ENCODE measurements around the gene EMID1. TPM values are rescaled to one million over a fixed set of nuclear protein-coding genes. Genes with fewer than 3 reads are reported as not detected.

The EMID1 gene
- total and polyA plus RNA-seq, 10 donors, result 18.5 to 90.3 (median 61.2) TPM

GRCh38 chr22:29306835-29307595 lies 101.3 kb downstream of the EMID1 start:
- peak overlapping the region; percentile 51 to 89 (median 77) for H3K27ac ChIP-seq
- WGBS, 5 donors, result 14 to 51% (median 19%) methylated on average over 18 to 83 of the region's 83 CpGs
- intact Hi-C loops (cut with DNase I; ENCODE audit: low total_unique reads), result no loop called here
- no peaks in the 10 kb centered on the region for H3K9me3 ChIP-seq
- H3K27me3 ChIP-seq (replicated peaks in 1 of 7), result peaks cover 0 to 55% (median 16%) of the 10 kb centered on the region in 7 donors
- DNase-seq, result peak; percentile 86
- H3K36me3 ChIP-seq, result peaks cover 0 to 7% (median 0%) of the 10 kb centered on the region in 6 donors
- H3K4me3 ChIP-seq, result peak overlapping the region; percentile 60 to 89 (median 72)
- H3K4me1 ChIP-seq, result peaks cover 26 to 89% (median 71%) of the 10 kb centered on the region in 6 donors
- no peak for TF ChIP-seq POLR2A (IDR thresholded peaks at IDR 0.05)
- peak in 2 of 3 donors; percentile 61 to 70 for TF ChIP-seq POLR2AphosphoS5 (IDR thresholded peaks at IDR 0.05)

GRCh38 chr22:29307596-29308147 lies 102.0 kb downstream of the EMID1 start:
- H3K36me3 ChIP-seq, result peaks cover 0 to 10% (median 0%) of the 10 kb centered on the region in 6 donors
- no peaks in the 10 kb centered on the region for H3K9me3 ChIP-seq
- TF ChIP-seq CTCF (IDR thresholded peaks at IDR 0.05 in 8 of 11, conservative IDR thresholded peaks at IDR 0.05 in 3 of 11), result no peak
- TF ChIP-seq POLR2A (IDR thresholded peaks at IDR 0.05), result no peak
- no peak for TF ChIP-seq POLR2AphosphoS5 (IDR thresholded peaks at IDR 0.05)
- WGBS, 5 donors, result 68 to 82% (median 76%) methylated on average over 16 to 20 of the region's 20 CpGs
- peaks cover 26 to 89% (median 68%) of the 10 kb centered on the region in 6 donors for H3K4me1 ChIP-seq
- peak overlapping the region; percentile 60 to 89 (median 72) for H3K4me3 ChIP-seq
- peak overlapping the region; percentile 51 to 89 (median 77) for H3K27ac ChIP-seq
- intact Hi-C loops (cut with DNase I; ENCODE audit: low total_unique reads), result no loop called here
- peaks cover 0 to 61% (median 22%) of the 10 kb centered on the region in 7 donors for H3K27me3 ChIP-seq (replicated peaks in 1 of 7)
- no peak for DNase-seq

GRCh38 chr22:29308148-29308790 lies 102.6 kb downstream of the EMID1 start:
- H3K4me3 ChIP-seq, result peak overlapping the region in 6 of 8 donors; percentile 6 to 89 (median 72)
- H3K36me3 ChIP-seq, result peaks cover 0 to 10% (median 0%) of the 10 kb centered on the region in 6 donors
- DNase-seq, result no peak
- peaks cover 26 to 89% (median 65%) of the 10 kb centered on the region in 6 donors for H3K4me1 ChIP-seq
- no peaks in the 10 kb centered on the region for H3K9me3 ChIP-seq
- WGBS, 5 donors, result 59 to 87% (median 80%) methylated on average over 4 to 50 of the region's 50 CpGs
- peak overlapping the region in 6 of 8 donors; percentile 5 to 89 (median 82) for H3K27ac ChIP-seq
- H3K27me3 ChIP-seq (replicated peaks in 1 of 7), result peaks cover 0 to 67% (median 26%) of the 10 kb centered on the region in 7 donors
- intact Hi-C loops (cut with DNase I; ENCODE audit: low total_unique reads), result no loop called here
- TF ChIP-seq POLR2A (IDR thresholded peaks at IDR 0.05) (no peak), CTCF (IDR thresholded peaks at IDR 0.05 in 8 of 11, conservative IDR thresholded peaks at IDR 0.05 in 3 of 11) (no peak), POLR2AphosphoS5 (IDR thresholded peaks at IDR 0.05) (no peak)

GRCh38 chr22:29308791-29309262 lies 103.1 kb downstream of the EMID1 start:
- Histone ChIP-seq H3K4me3 (peak overlapping the region in 6 of 8 donors; percentile 6 to 89 (median 72)), H3K36me3 (peaks cover 0 to 10% (median 0%) of the 10 kb centered on the region in 6 donors), H3K27ac (peak overlapping the region in 7 of 8 donors; percentile 22 to 89 (median 82)), H3K27me3 (replicated peaks in 1 of 7) (peaks cover 0 to 73% (median 32%) of the 10 kb centered on the region in 7 donors), H3K4me1 (peaks cover 26 to 90% (median 67%) of the 10 kb centered on the region in 6 donors), H3K9me3 (no peaks in the 10 kb centered on the region)
- intact Hi-C loops (cut with DNase I; ENCODE audit: low total_unique reads), result no loop called here
- TF ChIP-seq POLR2AphosphoS5 (IDR thresholded peaks at IDR 0.05), result no peak
- TF ChIP-seq POLR2A (IDR thresholded peaks at IDR 0.05), result no peak
- no peak for TF ChIP-seq CTCF (IDR thresholded peaks at IDR 0.05 in 8 of 11, conservative IDR thresholded peaks at IDR 0.05 in 3 of 11)
- WGBS, 5 donors, result 38 to 88% (median 50%) methylated on average over 5 to 13 of the region's 13 CpGs
- no peak for DNase-seq

Measured in spleen (tissue), 11 donors.